Body of pancreas (tissue), 4 donors: ENCODE results near the gene SH3GLB2.

ENCODE experiments used
- POLR2A ChIP-seq, 3 donors: fragments of 450-650 bp; IDR thresholded peaks; one replicate each; pipeline ENCODE4 v1.6.1; 2016; ENCODE audit warnings: antibody characterized with exemption in 3 of 3, mild to moderate bottlenecking in 2 of 3
- TF ChIP-seq, protein P1 (sequence below), 7 experiments: fragments of 450-650 bp in 4 of 7; fragments of 200-600 bp in 3 of 7; sonication (generic) in 3 of 7; IDR thresholded peaks; one replicate each; pipeline ENCODE4 v1.5.1; 2016 to 2019; ENCODE audit warnings: antibody characterized with exemption in 7 of 7

DNA sequence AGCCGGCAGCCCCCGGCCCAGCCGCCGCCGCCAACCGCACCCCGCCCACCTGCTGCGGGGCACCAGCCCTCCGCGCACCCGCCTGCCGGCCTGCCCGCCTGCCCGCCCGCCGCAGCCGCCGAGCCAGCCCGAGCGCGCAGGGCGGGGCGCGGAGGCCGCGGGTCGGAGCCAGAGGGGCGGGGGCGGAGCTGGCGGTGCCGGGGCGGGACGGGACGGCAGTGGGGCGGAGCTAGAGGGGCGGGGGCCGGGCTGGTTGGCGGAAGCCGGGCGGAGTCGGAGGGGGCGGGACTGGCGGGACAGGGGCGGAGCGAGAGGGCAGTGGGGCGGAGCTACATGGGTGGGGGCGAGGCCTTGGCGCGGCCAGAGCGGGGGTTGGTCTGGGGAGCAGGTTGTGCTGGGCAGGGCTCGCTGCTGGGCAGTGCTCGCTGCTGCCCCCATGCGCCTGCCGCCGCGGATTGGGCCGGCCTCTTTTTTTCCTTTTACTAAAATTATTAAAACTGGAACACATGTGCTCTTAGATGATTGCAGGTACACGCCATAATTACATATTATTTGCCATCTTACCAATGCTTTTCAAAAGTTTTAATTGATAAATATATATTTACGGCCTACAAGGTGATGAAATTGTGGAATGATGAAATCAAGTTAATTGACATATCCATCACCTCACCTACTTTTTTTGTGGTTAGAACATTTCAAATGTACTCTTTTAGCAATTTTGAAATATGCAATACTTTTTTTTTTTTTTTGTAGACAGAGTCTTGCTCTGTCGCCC lies at the start of gene SH3GLB2:
- TF ChIP-seq, protein P1, sequence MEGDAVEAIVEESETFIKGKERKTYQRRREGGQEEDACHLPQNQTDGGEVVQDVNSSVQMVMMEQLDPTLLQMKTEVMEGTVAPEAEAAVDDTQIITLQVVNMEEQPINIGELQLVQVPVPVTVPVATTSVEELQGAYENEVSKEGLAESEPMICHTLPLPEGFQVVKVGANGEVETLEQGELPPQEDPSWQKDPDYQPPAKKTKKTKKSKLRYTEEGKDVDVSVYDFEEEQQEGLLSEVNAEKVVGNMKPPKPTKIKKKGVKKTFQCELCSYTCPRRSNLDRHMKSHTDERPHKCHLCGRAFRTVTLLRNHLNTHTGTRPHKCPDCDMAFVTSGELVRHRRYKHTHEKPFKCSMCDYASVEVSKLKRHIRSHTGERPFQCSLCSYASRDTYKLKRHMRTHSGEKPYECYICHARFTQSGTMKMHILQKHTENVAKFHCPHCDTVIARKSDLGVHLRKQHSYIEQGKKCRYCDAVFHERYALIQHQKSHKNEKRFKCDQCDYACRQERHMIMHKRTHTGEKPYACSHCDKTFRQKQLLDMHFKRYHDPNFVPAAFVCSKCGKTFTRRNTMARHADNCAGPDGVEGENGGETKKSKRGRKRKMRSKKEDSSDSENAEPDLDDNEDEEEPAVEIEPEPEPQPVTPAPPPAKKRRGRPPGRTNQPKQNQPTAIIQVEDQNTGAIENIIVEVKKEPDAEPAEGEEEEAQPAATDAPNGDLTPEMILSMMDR (IDR thresholded peaks at IDR 0.05) = peak; percentile 88 to 95 (median 91)
- no peak for TF ChIP-seq POLR2A (IDR thresholded peaks at IDR 0.05)
